ENCODE results near the gene GPAT3.

GRCh38 chr4:83609365-83609764 is 73.5 kb downstream of the GPAT3 start:
- TF ChIP-seq CTCF (IDR thresholded peaks at IDR 0.05; ENCODE audit: control extremely low read depth in 1 of 3, insufficient read depth in 1 of 3, low read depth in 1 of 3, low read length in 3 of 3) (no peak), BACH1 (IDR thresholded peaks at IDR 0.05; ENCODE audit: low read length) (no peak)

Data from H1 (cell line).